HG03060 (cell line): Measurements from ENCODE around the gene ROR1.
"Not testable (repeated sequence)": the region's sequence is repeated elsewhere in the genome, so short reads cannot be mapped to it uniquely, and the experiment has no call there.

Experiments
- ATAC-seq: cut with Tn5 transposase; IDR thresholded peaks from one replicate; pipeline ENCODE4 v1.9.1; 2021; ENCODE audit warnings: low read depth, moderate number of reproducible peaks; ENCODE audit not compliant: unreplicated experiment

ROR1 gene

DNA sequence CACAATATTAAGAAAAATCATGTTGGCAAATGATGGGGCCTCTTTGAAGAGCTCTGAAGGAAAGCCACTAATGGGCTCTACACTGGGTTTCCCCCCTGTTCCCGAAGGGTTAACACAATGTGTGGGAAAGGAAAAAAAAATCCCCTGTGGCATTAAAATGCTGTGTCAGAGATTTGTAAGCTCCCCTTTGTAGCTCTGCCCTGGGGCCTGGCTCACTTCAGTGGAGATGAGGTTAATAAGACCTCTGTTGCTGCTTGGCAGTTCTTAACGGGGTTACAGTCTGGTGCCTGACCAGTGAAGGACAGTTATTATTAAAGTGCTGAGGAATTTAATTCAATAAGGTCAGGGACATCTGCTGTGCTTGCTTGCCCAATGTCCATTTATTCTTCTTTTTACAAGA lies 299.9 kb downstream of the ROR1 start:
- no peak for ATAC-seq

- no peak for ATAC-seq
Observed at GRCh38 chr1:64074767-64075166, 300.9 kb downstream of the ROR1 start.

- ATAC-seq: no peak
Observed at GRCh38 chr1:64077281-64077940, 303.6 kb downstream of the ROR1 start.

DNA sequence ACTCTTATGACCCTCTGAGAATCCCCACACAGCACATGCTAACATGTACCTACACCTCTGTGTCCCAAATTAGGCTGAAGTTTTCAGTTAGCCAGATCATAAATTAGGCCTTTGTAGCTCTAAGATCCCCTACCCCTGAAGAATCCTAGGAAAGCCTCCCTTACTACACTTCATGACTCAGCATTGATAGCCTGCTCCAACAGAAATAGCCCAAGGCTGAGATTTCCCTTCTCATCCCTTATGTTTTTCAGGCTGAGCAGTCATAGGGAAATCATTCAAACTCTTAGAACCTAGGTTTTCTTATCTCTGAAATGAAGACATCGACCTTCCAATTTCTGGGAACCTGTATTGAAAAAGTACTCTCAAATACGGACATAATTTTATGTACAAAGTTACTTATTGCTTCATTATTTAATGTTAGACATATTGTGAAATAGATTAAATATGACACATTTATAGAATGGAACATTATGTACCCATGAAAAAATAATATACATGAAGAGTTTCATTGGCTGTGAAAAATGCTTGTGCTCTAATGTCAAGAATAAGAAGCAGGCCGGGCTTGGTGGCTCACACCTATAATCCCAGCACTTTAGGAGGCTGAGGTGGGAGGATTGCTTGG lies 307.2 kb downstream of the ROR1 start:
- no peak for ATAC-seq

DNA sequence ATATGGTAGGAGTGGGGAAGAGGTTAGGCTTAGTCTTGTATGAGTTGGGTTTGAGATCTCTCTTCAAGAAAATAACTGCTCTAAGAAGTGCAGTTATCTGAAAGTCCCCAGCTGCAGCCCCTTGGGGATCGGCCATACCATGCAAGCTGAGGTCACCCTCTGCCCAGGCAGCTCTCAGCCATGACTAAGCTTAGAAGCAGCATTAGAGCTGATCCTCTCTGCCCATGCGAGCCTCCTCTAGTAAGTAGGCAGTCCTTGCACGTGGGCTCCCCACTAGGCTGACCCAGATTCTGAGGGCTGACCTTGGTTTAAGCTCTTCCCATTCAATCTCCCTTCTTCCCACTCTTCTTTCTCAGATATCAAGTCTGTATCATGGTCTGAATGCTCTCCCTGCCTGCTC lies 308.6 kb downstream of the ROR1 start:
- ATAC-seq: no peak

DNA sequence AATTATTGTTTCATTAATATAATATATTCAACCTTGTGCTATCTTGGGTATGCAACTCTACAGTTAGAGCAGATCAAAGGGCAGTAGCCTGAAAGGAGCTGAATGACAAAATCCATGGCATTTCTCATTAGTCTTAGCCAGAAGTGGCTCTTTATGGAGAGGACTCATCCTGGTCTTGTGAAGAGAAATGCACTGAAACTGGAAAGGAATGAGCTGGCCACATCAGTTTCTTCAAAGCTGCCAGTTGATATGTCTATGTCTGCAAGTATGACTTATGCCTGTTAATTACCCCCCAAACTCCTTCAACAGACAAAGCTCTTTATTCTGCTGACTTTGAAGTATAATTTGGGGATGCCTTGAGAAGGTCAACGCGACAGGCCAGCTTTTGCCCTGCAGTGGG lies 310.6 kb downstream of the ROR1 start:
- no peak for ATAC-seq

- no peak for ATAC-seq
Observed at GRCh38 chr1:64087768-64088167, 314.0 kb downstream of the ROR1 start.

DNA sequence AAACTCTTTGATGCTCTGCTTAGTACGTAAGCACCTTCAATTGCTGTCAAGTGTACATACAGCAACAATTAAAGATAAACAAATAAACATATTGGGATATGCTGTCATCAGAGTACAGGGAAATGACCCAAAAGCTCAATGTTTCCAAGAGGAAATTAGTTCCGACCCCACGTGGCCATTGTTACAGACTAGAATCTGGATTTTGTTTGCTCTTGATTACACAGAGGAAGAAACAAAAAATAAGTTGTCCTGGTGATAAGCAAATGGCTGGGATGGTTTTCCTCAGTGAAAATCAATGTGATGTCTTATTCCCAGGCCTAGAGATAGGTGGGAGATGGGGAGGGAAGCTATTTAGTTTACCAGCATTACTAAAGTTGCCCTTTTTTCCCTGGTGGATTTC lies 316.6 kb downstream of the ROR1 start:
- ATAC-seq: no peak

- no peak for ATAC-seq
Observed at GRCh38 chr1:64092851-64093371, 319.1 kb downstream of the ROR1 start.

- ATAC-seq: no peak
Observed at GRCh38 chr1:64093941-64094340, 320.1 kb downstream of the ROR1 start.

- ATAC-seq: no peak
Observed at GRCh38 chr1:64095832-64096231, 322.0 kb downstream of the ROR1 start.

- ATAC-seq: no peak
Observed at GRCh38 chr1:64097859-64098258, 324.0 kb downstream of the ROR1 start.

DNA sequence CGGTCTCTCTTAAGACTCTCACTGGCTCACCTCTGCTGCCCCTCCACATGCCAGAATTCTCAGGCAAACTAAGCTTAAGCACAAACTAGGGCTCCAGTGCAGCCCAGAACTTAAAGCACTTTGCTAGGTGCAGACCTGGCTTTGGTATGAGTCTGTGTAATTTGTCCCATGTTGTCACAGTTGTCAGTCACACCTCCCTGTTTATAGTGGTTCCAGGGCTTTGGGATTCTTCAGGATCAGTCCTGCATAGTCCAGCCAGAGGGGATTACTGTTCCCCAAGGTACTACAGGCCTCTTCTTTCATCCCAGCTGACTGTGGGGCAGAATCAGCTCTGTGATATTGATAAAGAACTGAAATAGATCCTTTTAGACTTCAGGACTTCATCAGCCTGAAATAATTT lies 324.6 kb downstream of the ROR1 start:
- no peak for ATAC-seq

DNA sequence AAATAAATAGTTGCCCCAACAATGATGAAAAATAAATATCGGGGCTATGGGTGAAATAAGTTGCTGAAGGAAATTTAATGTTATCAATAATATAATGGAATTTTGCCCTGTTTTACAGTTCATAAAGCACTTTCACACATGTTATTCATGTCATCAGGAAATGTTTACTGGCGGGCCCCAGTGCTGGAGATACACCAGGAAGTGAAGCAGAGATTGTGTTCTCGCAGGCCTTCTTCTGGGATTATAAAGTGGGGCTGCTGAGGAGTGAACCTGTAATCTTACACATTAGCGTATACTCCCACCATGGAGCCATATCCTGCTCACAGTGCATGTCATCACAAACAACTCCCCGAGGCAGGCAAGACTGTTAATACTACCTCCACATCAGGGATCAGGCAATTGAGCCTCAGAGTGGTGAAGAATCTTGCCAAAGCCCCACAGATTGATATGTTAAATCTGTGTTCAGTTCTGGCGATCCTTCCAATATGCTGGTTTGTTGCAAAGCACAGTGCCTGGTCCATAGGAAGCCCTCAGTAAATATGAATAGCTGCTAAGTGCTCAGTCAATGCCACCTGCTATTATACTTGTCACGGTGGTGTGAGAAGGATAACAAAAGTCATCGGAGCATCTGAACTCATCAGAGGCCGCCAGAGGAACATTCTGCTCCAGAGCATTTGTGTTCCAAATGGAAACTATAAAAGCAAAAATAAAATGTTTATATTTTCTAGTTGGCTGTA lies 325.2 kb downstream of the ROR1 start:
- no peak for ATAC-seq

DNA sequence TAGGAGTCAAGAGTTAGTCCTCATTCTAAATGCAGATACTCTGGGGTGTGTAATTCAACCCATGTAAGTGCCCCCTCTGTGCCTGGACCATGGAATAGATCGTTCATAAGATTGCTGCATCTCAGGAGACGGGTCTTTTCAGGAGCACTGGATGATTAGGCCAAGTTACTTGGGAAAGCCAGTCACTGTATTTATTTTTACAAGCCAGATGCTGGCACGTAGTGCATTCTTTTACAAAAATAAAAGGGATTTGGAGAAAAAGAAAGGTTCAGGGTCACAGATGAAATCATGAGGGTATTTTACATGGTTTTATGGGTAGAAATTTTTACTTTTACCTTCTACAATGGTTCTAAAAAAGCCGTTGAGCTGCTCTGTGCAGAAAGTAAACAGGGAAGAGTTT lies 327.0 kb downstream of the ROR1 start:
- ATAC-seq: no peak

GRCh38 chr1:64104585-64104984 lies 330.8 kb downstream of the ROR1 start:
- ATAC-seq: not testable (repeated sequence)

- ATAC-seq: no peak
Observed at GRCh38 chr1:64107118-64107519, 333.3 kb downstream of the ROR1 start.

GRCh38 chr1:64107632-64108031 lies 333.8 kb downstream of the ROR1 start:
- ATAC-seq: no peak

GRCh38 chr1:64110924-64111777 lies 337.3 kb downstream of the ROR1 start:
- no peak for ATAC-seq

DNA sequence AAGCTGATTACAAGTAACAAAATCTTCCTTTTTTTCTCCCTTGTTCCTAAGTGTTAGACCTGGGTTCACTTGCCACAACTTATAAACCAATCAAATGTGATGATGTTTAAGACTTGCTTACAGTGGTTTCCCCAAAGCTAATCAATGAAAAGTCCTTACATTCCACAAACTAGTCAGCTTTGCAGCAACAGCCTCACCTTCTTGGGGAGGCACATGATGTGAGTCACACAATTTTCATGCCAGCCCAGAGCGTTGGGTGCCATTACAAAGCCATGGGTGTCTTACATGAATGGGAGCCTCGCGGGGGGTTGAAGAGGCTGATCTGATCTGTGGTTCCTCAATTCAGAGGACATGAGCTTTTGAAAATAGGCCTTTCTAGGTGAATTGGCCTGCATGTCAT lies 338.0 kb downstream of the ROR1 start:
- ATAC-seq: no peak

DNA sequence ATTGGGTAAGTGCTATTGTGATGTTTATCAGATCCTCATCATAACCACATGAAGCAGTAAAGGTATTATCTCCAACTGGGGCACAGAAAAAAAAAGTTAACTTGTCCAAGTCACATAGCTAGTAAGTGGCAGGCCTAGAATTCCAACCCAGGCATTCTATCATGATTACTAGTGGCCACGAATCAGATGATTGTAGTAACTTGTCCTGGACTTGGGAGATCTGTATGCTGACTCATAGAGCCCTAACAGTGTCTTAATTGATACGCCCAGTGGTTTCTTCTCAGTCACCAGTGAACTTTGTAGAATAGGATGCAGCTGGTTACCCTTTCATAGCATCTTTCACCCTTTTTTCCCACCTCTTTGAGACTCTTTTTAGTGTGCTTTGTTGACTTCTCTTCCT lies 338.5 kb downstream of the ROR1 start:
- ATAC-seq: no peak
